ENCODE data around the gene STPG1. TPM values are rescaled to one million over a fixed set of nuclear protein-coding genes. Genes with fewer than 3 reads are reported as not detected.

The STPG1 gene
- total RNA-seq, 1 donor from 2014 or later, result 6.2 TPM

DNA sequence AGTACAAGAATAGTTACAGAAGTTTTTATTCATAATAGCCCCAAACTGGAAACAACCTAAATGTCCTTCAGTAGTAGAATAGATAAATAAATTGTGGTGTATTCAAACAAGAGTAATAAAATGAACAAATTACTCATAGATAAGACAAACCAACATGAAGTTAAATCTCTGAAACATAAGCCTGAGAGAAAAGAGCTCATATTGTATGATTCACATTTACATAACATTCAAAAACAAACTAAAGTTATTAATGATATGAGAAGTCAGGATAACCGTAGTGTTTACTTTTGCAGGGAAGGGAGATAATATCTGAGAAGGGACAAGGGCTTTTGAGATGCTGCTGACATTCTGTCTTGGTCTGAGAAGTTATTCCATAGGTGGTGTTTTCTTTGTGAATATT, 13.5 kb downstream of the STPG1 start:
- intact Hi-C loops (cut with micrococcal nuclease), result no loop called here

DNA sequence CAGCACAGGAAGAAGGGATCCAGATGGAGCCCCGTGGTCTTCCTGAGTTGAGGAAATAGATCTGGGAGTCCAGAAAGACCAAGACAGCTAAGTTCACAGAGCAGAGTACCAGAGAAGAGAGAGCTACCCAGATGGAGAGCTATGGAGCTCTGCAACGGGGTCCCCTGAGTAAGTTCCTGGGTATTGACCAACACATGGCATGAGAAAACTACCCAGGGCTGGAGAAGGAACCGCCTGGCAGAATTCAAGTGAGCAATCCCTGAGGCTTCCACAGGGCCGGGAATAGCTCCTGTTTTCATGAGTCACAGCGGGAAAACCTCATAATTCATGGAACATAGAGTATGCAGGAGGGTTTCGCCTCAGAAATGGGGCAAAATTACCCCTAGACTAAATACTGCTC, 19.7 kb downstream of the STPG1 start:
- intact Hi-C loops (cut with micrococcal nuclease), result loop anchor here (5.0 kb wide), 2 partner anchors 412 to 437 kb away; partner anchors contain the start of genes PNRC2 and SRSF10

DNA sequence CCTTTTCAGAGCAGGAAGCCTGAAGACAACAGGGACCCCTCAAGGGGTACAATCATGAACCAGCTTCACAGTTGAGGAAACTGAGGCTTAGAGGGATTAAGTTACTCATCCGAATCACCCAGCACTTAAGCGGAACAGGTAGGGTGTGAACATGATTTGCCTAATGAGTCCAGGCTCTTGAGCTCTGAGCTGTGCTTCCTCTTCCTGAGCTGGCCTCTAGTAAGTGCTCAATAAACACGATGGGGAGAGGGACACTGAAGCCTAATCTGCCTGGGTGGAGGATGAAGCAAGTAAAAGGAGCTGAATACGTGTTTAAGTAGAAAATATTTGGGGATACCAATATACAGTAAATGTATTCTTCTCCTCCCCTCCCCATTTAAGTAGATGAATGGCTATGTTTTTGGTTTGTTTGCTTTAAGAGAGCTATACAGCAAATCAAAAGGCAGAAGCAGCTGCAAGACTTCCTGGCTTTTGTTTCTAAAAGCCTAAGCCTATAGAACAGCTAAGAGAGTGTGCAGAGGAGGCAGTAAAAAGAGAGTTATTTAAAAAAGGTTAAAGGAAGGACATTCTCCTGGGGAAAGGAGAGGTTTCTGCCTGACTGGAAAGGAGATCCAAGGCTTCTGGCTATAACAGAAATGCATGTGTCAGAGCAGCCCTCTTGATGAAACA, 20.5 kb downstream of the STPG1 start:
- intact Hi-C loops (cut with micrococcal nuclease), result loop anchor here (1.0 to 5.0 kb wide), 9 partner anchors 9 to 436 kb away; partner anchors contain the start of genes NIPAL3, PNRC2 and SRSF10

DNA sequence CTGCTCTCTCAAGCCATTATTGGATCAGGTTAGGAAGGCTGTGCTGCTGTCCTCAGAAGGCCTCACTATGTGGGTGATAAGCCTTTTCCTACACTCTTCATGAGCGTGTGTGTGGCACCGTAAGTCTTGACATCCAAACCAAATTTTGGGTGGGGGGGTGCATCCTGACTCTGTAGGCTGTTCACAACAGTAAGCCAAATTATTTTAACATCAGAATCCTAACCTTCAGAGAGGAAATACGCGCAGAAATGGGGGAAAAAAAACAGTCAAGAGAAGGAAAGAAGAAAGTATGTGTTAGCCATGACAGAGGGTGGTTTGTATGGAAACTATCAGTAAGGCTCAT, 21.0 kb downstream of the STPG1 start:
- intact Hi-C loops (cut with micrococcal nuclease), result loop anchor here (1.0 to 5.0 kb wide), 9 partner anchors 8 to 435 kb away; partner anchors contain the start of genes NIPAL3, PNRC2 and SRSF10

DNA sequence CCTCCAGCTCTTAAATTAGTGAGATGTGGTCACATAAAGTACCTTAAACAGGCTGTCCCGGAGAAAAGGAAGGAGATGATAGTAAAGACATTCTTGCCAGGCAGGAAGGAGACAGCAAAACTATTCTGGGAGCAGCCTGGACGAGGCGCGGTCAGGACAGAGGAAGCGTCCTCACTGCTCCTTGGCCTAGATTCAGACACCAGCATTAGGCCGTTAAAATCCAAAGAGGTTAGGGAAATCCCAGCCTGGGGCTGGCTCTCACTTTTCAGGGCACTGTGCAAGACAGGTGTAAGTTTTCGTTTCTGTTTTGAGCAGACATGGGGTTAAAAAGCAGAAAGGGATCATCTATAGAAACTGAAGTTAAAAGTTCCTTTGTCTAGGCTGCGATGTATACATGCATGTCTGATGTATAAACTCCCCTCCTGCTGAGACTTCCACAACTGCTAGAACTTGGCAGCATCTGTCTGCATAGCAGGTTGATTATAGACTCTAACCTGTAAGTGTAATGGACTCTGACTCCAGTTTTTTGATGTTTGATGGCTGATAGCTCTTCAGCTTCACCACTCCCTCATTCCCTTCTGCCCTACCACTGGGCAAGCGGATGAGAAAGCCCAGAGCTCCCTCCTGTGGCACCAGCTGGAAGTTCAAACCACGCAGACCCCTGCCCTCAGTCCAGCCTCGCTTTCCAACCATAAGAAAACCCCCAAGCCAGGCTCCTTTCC, 21.5 kb downstream of the STPG1 start:
- intact Hi-C loops (cut with micrococcal nuclease), result loop anchor here (1.0 to 5.0 kb wide), 13 partner anchors 8 to 435 kb away; partner anchors contain the start of genes NIPAL3, PNRC2, RCAN3 and SRRM1

DNA sequence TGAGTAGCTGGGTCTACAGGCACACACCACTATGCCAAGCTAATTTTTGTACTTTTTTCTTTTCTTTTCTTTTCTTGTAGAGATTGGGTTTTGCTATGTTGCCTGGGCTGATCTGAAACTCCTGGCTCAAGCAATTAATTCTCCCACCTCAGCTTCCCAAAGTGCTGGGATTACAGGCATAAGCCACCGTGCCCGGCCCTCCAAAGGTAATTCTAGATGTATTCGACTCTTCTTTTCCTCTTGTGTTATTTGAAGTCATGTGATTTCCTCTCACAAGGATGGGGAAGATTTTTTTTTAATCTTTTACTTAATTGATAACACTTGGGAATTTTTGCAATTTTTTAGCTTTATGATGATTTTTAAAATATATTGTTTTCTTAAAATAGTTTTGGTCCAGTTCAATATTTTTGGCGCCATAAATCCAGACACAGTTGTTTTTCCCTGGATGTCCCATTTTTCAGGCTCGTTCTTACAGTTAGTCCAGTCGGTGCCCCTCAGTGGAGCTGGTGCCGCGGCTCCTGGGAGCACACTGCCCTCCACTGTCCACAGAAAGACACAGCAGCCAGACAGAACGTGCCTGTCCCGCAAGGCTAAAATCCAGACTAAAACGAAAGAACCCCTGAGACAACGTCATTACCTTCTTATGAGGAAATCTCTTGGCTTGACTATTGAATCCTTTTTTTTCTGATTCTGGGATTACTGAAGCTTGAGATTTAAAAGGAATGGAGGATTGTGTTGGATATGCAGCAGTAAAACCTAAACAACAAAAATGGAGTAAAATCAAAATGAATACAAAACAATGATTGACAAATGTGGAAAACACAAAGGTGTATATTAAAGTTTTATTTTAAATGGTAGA, 22.4 kb downstream of the STPG1 start:
- intact Hi-C loops (cut with micrococcal nuclease), result loop anchor here (1.0 to 5.0 kb wide), 6 partner anchors 111 to 434 kb away; partner anchors contain the start of genes PNRC2, RCAN3, SRRM1 and SRSF10

DNA sequence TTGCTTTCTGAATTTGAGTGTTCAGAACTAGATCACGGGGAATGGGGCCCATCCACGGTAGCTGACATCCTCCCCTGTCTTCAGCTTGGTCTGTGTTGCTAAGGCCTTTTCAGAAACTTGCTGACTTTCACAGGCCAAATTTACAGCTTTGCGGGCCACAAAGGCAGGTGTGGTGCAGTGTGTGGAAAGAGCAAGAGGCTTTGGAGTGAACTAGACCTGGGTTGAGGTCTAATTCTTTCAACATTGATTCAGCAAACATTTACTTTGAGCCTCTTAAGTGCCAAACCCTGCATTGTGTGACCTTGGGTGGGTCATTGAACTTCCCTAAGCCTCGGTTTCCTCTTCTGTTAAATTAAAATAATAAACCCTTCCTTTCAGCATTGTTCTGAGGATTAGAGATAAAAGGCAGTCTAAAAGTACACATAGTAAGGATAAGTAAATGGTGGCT, 24.3 kb downstream of the STPG1 start:
- intact Hi-C loops (cut with micrococcal nuclease), result no loop called here

DNA sequence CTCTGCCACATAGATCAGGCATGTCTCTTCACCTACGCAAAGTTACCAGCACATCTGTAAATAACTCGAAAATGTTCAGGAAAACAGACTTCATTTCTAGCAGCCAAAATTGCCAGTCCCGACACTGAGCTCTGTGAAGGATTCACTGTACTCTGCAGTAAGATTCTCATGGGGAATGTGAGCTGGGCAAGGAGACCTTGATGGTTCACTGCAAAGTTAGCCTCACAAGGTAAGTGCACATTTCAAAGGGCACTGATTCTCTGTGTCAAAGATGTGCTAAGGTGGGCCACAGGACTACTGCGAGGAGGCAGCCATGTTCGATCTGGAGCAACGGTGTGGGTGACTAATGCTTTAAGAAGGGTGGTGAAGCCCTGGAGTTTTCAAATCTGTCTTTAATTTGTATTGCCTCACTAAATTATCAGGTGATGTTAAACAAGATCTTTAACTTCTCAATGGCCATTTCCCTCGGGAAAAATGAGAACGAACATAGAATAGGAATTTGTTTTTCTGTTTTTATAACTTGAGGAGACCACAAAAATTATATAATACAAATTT, 25.2 kb downstream of the STPG1 start:
- intact Hi-C loops (cut with micrococcal nuclease), result no loop called here

DNA sequence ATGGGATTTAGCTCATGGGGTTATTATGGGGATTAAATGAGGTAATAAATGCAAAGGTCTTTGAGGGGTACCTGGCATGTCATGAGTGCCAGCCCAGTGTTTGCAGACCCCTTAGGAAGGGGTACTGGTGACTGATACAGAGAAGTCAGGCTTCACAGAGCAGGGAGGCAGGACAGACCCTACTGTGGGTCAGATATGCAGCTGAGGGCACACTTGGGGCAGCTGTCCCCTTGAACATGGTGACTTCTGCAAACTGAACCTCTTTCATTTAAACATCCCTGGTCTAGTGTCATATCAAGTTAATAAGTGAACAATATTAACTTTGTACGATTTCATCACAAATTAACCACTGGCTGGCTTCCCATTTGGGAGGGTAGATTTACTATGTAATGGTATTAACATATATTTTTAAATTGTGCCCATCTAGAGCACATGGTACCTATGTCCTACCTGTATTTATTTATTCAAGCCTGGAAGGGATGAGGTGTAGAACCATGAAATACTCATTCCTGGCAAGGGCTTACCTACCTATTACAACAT, 25.9 kb downstream of the STPG1 start:
- intact Hi-C loops (cut with micrococcal nuclease), result no loop called here

DNA sequence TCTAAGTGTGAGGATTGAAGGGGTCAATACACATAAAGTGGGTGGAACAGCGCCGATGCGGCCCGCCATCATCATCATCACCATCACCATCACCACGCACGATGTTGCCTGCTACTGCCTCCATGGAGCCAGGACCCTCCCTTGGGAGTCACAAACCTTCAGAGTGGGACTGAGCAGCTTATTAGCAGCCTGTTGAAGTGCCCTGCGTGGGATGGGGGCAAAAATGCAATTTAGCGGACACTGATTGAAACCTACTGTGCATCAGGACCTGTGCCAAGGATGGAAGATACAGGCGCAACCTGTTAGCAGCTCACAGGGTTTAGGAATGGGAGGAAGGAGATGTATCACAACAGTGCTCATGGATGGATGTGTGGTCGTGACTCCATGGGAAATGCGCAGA, 26.7 kb downstream of the STPG1 start:
- intact Hi-C loops (cut with micrococcal nuclease), result no loop called here

DNA sequence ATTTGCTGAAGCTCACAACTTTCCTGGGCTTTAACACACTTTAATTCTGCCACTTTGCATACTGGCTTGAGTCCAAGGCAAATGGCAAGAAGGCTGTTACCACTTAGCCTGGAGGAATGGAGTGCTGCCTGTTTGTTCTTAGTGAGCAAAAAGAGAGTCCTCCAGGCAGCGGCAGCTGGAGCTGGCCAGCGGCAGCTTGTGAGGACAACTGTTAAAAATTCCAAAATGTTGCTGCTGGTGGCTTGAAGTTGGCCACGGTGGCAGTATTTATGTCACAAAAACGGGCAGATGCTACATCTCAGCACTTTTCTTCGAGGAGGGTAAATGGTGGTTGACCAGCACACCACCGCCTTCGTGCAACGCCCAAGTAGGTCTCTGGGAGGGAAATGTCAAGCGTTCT, 27.3 kb downstream of the STPG1 start:
- intact Hi-C loops (cut with micrococcal nuclease), result no loop called here

DNA sequence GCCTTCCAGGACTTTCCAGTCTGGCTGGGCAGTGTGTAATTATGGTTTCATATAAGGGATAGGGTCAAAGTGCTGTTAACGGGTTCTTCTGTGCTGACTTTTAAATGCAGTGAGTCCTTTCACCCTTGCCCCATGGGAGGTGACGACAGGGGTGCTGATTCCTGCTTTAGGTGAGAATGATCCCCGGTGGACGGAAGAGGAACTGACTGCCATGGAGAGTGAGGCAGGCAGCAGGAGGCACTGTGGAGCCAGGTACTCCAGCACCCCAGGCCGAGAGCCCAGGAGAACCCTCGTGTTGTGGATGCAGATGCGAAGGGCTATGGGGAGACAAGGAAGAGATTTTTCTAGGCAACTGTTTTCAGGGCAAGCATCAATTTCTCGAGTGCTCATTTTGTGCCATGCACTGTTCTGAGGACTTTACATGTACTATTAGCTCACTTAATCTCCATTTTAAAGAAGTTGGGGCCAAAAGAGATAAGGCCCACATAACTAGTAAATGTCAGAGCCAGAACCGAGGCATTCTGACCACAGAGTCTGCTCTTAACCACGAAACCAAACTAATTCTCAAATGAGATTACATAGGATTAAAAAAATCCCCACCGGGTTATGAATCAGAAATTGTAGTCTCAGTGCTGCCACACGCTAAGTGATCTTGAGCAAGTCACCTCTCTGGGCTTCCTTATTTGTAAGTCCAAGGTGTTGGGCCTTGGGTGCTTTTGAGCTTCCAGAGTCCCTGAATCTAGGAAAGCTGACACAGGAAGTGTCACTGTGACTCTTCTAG, 28.2 kb downstream of the STPG1 start:
- intact Hi-C loops (cut with micrococcal nuclease), result no loop called here

DNA sequence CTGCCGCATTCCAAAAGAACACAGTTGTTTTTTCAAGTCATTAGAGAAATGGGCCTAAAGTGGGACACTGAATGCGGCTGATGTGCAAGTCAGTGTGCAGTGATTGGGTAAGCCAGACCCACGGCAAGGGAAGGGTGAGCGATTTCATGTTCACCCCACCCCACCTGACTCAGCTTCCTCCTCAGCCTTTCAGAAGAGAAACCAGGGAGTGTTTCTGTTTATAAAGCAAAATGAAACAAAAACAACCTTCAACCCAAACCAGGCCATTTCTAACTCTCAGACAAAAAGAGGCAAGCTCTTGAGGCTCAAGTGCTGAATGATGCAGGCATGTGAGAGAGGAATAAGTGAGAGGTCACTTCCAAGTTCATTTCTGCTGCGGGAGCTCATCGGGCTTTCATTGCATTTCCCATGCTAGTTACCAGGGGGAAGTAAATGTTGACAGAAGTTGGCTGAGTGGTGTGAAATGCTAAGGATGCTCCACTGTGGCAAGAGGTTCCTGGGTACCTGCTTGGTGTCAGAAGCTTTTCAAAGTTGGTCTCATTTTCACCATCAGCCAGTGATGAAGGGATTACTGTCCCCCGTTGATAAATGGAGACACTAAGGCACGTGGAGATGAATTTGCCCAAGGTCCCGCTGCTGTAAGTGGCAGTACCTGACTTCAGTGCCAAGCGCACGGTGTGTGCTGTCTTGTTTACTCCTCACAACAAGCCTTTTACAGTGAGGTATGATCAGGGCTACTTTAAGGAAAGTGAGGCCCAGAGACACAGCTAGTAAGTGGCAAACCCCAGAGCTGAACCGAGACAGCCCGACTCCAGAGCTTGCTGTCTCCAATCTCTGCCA, 29.1 kb downstream of the STPG1 start:
- intact Hi-C loops (cut with micrococcal nuclease), result loop anchor here (1.0 kb wide), 4 partner anchors 8 to 62 kb away; no protein-coding TSS in a partner anchor

DNA sequence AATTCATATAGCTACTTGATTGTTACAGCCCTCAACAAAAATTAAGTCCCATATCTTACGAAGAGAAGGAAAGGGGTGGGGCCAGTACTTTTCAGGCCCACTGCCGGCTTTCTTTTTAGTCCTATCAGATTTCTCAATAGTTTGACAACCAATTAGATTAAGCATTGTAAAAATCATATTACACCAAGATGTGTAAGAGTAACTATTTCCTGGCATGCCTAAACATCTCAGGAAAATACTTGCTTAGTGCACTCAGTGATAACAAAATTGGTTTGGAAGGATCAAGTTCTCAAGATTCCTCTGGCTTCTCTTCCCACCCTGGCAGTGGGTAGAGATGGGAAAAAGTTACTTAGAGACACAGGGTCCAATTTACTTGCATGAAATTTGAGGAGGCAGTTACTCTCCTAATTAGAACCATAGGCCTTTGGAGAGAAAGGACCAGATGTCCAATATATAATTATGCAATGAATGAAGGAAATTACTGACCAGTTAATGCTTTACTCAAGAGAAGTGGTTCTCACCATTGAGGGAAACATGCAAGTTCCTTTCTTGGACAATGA, 30.1 kb downstream of the STPG1 start:
- intact Hi-C loops (cut with micrococcal nuclease), result no loop called here

DNA sequence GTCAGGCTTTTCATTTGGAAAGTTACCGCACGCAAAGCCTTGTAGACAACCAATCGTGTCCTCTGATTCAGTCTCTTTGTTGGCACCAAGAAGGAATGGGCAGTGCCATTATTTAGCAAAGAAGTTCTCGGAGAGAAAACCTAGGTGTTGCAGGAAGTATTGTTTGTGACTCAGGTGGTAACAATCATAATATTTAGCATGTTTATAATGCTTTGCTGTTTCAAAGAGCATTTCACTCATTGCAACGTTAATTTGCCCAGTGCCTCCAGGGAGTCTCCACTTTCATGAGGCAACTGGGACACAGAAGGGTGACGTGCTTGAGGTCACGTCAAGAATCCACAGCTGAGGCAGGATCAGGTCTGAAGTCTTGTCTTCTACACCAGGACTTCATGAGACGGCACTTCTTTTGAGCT, 31.4 kb downstream of the STPG1 start:
- intact Hi-C loops (cut with micrococcal nuclease), result no loop called here

DNA sequence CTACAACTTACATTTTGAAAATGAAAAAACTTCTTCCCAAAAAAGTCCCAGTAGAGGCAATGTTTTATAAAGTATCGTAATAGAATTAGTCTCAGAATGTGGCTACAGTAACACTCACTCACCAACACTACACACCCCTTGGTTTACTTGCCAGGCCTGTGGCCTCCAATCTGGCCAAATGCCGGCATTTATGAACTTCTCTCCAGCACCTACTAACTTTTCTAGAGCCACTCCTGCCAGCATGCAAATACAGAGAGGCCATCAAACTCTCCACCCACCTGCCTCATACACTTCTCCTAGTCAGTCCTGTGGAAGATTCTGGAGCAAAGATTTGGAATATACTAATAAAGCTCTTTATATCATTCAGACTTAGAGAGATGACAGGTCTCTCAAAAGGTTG, 32.3 kb downstream of the STPG1 start:
- intact Hi-C loops (cut with micrococcal nuclease), result no loop called here

DNA sequence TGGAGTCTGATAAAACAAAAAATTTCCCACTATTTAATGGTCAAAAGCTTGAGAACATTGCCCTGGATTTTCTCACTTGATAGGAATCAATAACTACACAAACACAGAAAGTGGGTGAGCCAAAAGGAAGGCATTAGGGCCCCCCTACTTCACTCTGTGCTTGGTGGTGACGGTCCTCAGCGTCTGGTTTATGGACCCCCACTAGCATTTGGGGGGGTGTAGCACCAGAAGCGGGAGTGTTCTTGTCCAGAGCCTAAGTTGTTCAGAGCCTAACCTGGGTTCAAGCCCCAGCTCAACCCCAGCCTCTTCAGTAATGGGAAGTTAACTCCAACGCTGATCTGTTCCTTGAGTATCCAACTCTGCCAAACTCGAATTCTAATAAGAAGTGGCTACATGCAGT, 33.1 kb downstream of the STPG1 start:
- intact Hi-C loops (cut with micrococcal nuclease), result no loop called here

DNA sequence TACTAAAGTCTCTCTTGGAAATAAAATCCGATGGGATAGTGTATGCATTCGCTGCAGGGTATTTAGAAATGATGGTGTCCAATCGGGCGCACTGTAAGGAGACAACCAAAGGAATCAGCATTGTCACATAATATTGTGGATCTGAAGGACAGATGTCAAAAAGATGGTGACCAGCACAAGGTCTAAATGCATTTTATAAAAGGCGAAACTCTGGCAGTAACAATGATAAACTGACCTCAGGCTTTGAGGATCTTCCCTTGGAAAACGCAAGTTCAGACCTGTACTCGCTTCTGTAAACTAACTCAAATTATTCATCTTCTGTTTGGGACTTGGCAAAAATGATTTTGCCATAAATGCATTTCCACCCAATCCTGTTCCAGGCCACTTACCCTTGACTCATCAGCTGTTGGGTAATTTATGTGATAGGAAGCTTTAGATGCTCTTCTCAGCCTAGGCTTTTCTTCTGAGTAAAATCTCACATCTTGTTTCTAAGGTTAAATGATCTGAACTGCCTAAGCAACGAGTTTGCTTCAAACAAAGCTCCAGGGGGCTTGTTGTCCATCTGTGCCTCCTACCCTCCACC, 33.8 kb downstream of the STPG1 start:
- intact Hi-C loops (cut with micrococcal nuclease), result no loop called here
